KMS-11 (cell line): ENCODE measurements around the gene TBC1D14.

Experiments used
- H2AFZ ChIP-seq: fragments of 200-600 bp; sonication (generic); 2 replicates; pipeline ENCODE4 v1.6.1; 2016; ENCODE audit warnings: antibody characterized with exemption, mixed run types, low read depth
- H3K27ac ChIP-seq: fragments of 200-600 bp; sonication (generic); 2 replicates; pipeline ENCODE4 v1.6.1; 2016; ENCODE audit warnings: mild to moderate bottlenecking, mixed run types
- H3K27me3 ChIP-seq: fragments of 200-600 bp; sonication (generic); 2 replicates; pipeline ENCODE4 v1.6.1; 2017; ENCODE audit warnings: mild to moderate bottlenecking, low read depth, mixed run types, moderate library complexity; ENCODE audit not compliant: insufficient read depth
- H3K36me3 ChIP-seq: fragments of 200-600 bp; sonication (generic); 2 replicates; pipeline ENCODE4 v1.6.1; 2017; ENCODE audit warnings: mild to moderate bottlenecking, mixed run types; ENCODE audit not compliant: insufficient read depth
- H3K4me1 ChIP-seq: fragments of 200-600 bp; sonication (generic); 2 replicates; pipeline ENCODE4 v1.6.1; 2016; ENCODE audit warnings: mild to moderate bottlenecking, low read depth, mixed run types; ENCODE audit not compliant: poor library complexity, severe bottlenecking
- H3K4me2 ChIP-seq: fragments of 200-600 bp; sonication (generic); 2 replicates; pipeline ENCODE4 v1.7.0; 2016; ENCODE audit warnings: mild to moderate bottlenecking, mixed run types
- H3K4me3 ChIP-seq: fragments of 200-600 bp; sonication (generic); IDR thresholded peaks from 2 replicates; pipeline ENCODE4 v1.6.1; 2017; ENCODE audit warnings: low read depth, low read length, mixed read lengths; ENCODE audit not compliant: insufficient read depth
- H3K79me2 ChIP-seq: fragments of 200-600 bp; sonication (generic); 2 replicates; pipeline ENCODE4 v1.6.1; 2016; ENCODE audit warnings: low read depth, mixed run types; ENCODE audit not compliant: insufficient read depth
- H3K9ac ChIP-seq: fragments of 200-600 bp; sonication (generic); 2 replicates; pipeline ENCODE4 v1.6.1; 2016; ENCODE audit warnings: mild to moderate bottlenecking, mixed run types
- H4K20me1 ChIP-seq: fragments of 200-600 bp; sonication (generic); 2 replicates; pipeline ENCODE4 v1.6.1; 2016; ENCODE audit warnings: mild to moderate bottlenecking, mixed run types; ENCODE audit not compliant: insufficient read depth
- TF ChIP-seq, protein P1 (sequence below): fragments of 200-600 bp; sonication (generic); conservative IDR thresholded peaks from 2 replicates; pipeline ENCODE4 v1.6.1; 2017; ENCODE audit warnings: low read depth, mild to moderate bottlenecking, antibody characterized with exemption, low read length, moderate library complexity, mixed read lengths

TBC1D14 gene

DNA sequence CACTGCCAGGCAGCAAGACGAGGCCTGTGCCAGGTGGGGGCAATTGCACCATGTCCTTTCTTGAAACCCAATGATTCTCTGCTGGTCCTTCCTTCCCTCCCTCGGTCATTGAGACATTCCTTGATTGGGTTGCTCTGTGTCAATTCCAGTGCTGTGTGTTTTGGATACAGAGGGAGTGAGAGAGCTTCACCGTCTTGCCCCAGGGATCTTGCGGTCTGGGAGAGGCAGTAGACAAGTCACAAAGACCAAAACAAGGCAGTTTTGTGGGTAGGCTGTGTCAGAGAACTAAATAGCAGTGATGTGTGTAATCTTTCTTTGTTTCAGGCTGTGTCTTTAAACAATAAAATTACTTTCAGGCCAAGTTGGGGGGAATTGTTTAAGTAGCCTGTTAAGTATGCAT is 94.7 kb downstream of the TBC1D14 start:
- H3K79me2 ChIP-seq = no peaks in the 10 kb centered on the region
- TF ChIP-seq, protein P1, sequence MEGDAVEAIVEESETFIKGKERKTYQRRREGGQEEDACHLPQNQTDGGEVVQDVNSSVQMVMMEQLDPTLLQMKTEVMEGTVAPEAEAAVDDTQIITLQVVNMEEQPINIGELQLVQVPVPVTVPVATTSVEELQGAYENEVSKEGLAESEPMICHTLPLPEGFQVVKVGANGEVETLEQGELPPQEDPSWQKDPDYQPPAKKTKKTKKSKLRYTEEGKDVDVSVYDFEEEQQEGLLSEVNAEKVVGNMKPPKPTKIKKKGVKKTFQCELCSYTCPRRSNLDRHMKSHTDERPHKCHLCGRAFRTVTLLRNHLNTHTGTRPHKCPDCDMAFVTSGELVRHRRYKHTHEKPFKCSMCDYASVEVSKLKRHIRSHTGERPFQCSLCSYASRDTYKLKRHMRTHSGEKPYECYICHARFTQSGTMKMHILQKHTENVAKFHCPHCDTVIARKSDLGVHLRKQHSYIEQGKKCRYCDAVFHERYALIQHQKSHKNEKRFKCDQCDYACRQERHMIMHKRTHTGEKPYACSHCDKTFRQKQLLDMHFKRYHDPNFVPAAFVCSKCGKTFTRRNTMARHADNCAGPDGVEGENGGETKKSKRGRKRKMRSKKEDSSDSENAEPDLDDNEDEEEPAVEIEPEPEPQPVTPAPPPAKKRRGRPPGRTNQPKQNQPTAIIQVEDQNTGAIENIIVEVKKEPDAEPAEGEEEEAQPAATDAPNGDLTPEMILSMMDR = no peak

DNA sequence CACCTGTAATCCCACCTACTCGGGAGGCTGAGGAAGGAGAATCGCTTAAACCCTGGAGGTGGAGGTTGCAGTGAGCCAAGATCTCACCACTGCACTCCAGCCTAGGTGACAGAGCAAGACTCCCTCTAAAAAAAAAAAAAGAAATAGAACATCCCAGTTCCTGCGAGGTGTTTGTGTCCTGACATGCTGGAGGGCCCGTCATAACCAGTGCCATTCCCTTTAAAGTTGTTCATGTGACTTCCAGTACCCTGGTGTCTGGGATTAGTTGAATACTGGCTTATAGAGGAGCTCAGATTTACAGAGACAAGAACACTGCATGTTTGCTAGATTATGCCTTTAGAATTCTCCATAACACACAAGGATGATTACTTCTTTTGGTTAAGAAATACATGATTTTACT is 95.9 kb downstream of the TBC1D14 start:
- Histone ChIP-seq H4K20me1 (no peaks in the 10 kb centered on the region), H3K4me1 (peaks cover 14% of the 10 kb centered on the region), H3K79me2 (no peaks in the 10 kb centered on the region), H3K4me3 (no peak overlapping the region), H3K9ac (no peak overlapping the region), H3K27ac (no peak overlapping the region), H3K36me3 (no peaks in the 10 kb centered on the region), H3K4me2 (no peak overlapping the region), H2AFZ (no peak overlapping the region), H3K27me3 (no peaks in the 10 kb centered on the region)
- TF ChIP-seq, protein P1 = no peak

More for the DNA sequence above, 94.7 kb downstream of the TBC1D14 start:
- Histone ChIP-seq H3K4me2 (no peak overlapping the region), H3K4me1 (peaks cover 14% of the 10 kb centered on the region), H3K9ac (no peak overlapping the region), H3K36me3 (no peaks in the 10 kb centered on the region), H2AFZ (no peak overlapping the region), H4K20me1 (no peaks in the 10 kb centered on the region), H3K4me3 (no peak overlapping the region), H3K27me3 (no peaks in the 10 kb centered on the region), H3K27ac (no peak overlapping the region)

DNA sequence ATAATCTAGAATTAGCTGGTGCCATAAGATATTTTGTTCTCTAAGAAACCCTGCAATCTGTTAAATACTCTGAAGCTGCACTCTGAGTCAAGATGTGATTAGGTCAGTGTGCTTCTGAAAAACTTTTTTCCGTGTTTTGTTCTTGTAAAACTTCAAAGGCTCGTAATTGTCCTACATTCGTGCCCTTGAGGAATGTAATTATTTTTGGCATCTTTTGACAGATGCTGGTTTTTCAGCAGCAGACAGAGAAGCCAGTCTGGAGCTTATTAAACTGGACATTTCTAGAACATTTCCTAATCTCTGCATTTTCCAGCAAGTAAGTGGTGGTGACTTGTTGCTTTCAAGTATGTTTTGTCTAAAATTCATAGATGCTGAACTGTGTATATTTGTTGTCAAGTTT is 96.8 kb downstream of the TBC1D14 start:
- Histone ChIP-seq H3K79me2 (no peaks in the 10 kb centered on the region), H3K4me2 (no peak overlapping the region), H3K4me1 (peaks cover 14% of the 10 kb centered on the region), H4K20me1 (no peaks in the 10 kb centered on the region), H2AFZ (no peak overlapping the region), H3K4me3 (no peak overlapping the region), H3K27me3 (no peaks in the 10 kb centered on the region), H3K9ac (no peak overlapping the region), H3K36me3 (no peaks in the 10 kb centered on the region), H3K27ac (no peak overlapping the region)
- TF ChIP-seq, protein P1 = no peak

DNA sequence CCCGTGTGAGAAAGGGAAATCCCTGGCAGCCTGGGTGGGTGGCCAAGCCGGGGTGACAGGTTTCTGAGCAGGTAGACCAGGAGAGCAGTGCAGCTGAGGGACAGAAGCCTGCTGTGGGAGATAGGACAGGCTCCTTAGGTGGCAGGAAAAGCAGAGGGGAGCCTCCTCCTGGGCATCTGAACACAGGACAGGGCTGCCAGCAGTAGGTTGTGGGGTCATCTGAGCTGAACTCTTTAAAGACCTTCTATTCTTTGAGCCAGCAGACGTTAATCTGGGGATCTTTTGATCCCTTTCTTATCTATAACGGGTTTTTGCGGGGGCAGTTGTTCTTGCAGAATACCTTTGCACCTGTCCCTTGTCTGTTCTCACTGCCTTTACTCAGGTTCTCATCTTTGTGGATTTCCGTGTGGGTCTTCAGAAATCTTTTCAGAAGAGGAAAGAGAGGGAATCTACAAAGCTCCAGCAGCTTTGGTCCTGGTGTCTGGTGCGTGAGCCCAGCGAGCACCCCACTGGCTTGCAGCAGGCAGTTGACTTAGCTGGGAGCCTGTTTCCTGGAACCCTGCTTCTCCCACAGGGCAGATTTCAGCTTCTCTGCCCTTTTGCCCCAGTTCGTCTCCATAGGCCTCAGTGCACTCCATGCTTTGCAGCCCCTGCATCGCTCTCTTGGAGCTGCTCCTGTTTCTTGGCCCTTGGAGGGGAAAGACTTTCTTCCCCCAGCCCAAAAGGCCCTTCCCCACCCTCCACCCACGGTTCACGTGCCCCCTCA is 97.7 kb downstream of the TBC1D14 start:
- TF ChIP-seq, protein P1 = no peak
- no peak overlapping the region for H2AFZ ChIP-seq
- H3K4me2 ChIP-seq = peak overlapping the region; percentile 14
- peaks cover under 1% of the 10 kb centered on the region; the same call in 1 of the 2 replicates for H3K36me3 ChIP-seq
- no peaks in the 10 kb centered on the region for H3K27me3 ChIP-seq
- H3K4me3 ChIP-seq = no peak overlapping the region
- H3K4me1 ChIP-seq = peaks cover 14% of the 10 kb centered on the region
- H3K27ac ChIP-seq = no peak overlapping the region
- H4K20me1 ChIP-seq = no peaks in the 10 kb centered on the region
- no peaks in the 10 kb centered on the region for H3K79me2 ChIP-seq
- no peak overlapping the region for H3K9ac ChIP-seq
